ENCODE results near the gene NFIL3. TPM values are rescaled to one million over a fixed set of nuclear protein-coding genes. Genes with fewer than 3 reads are reported as not detected.

NFIL3 gene
- total RNA-seq, 1 donor from 2014 or later, result 132 TPM

- Histone ChIP-seq H3K9me3 (no peaks in the 10 kb centered on the region), H3K27ac (no peak overlapping the region), H3K27me3 (no peaks in the 10 kb centered on the region), H3K4me3 (no peak overlapping the region), H3K36me3 (no peaks in the 10 kb centered on the region), H3K4me1 (peaks cover 18% of the 10 kb centered on the region)
- TF ChIP-seq POLR2A (IDR thresholded peaks at IDR 0.05) (no peak), CTCF (IDR thresholded peaks at IDR 0.05) (no peak), POLR2AphosphoS5 (IDR thresholded peaks at IDR 0.05; ENCODE audit: insufficient read depth in 1 of 2, low read depth in 1 of 2) (no peak)
- intact Hi-C loops (cut with DNase I), result no loop called here
- no peak for DNase-seq (ENCODE audit: extremely low spot score in 2 of 2)
Measured at GRCh38 chr9:91364702-91365101, 58.9 kb downstream of the NFIL3 start.

GRCh38 chr9:91364005-91364404, 59.6 kb downstream of the NFIL3 start:
- no peak for DNase-seq (ENCODE audit: extremely low spot score in 2 of 2)
- Histone ChIP-seq H3K4me1 (peaks cover 25% of the 10 kb centered on the region), H3K9me3 (no peaks in the 10 kb centered on the region), H3K27ac (no peak overlapping the region), H3K27me3 (no peaks in the 10 kb centered on the region), H3K4me3 (no peak overlapping the region), H3K36me3 (no peaks in the 10 kb centered on the region)
- no peak for TF ChIP-seq POLR2AphosphoS5 (IDR thresholded peaks at IDR 0.05; ENCODE audit: insufficient read depth in 1 of 2, low read depth in 1 of 2)
- intact Hi-C loops (cut with DNase I), result no loop called here

GRCh38 chr9:91362051-91362611, 61.5 kb downstream of the NFIL3 start:
- H3K4me3 ChIP-seq, result peak overlapping the region; percentile 84 to 89
- no peak for TF ChIP-seq POLR2AphosphoS5 (IDR thresholded peaks at IDR 0.05; ENCODE audit: insufficient read depth in 1 of 2, low read depth in 1 of 2)
- no peak for TF ChIP-seq POLR2A (IDR thresholded peaks at IDR 0.05)
- TF ChIP-seq CTCF (IDR thresholded peaks at IDR 0.05), result no peak
- peak overlapping the region; percentile 89 for H3K27ac ChIP-seq
- H3K9me3 ChIP-seq, result no peaks in the 10 kb centered on the region
- no peak for DNase-seq (ENCODE audit: extremely low spot score in 2 of 2)
- H3K4me1 ChIP-seq, result peaks cover 32% of the 10 kb centered on the region
- no peaks in the 10 kb centered on the region for H3K27me3 ChIP-seq
- H3K36me3 ChIP-seq, result no peaks in the 10 kb centered on the region
- intact Hi-C loops (cut with DNase I), result no loop called here

- H3K4me1 ChIP-seq, result peaks cover 32% of the 10 kb centered on the region
Measured at GRCh38 chr9:91361291-91362050, 62.2 kb downstream of the NFIL3 start, which contains the start of gene AUH. Gene AUH (minus strand): TSS chr9:91361918. CDS start chr9:91361889, 29 bp downstream.

More at GRCh38 chr9:91361291-91362050, 62.2 kb downstream of the NFIL3 start, which contains the start of gene AUH:
- intact Hi-C loops (cut with DNase I), result no loop called here
- DNase-seq (ENCODE audit: extremely low spot score in 2 of 2), result no peak
- peak within 1 kb of the TSS; percentile 89 for H3K27ac ChIP-seq
- no peaks in the 10 kb centered on the region for H3K9me3 ChIP-seq
- TF ChIP-seq CTCF (IDR thresholded peaks at IDR 0.05), result no peak
- peak in 1 of 2 donors; percentile 38 for TF ChIP-seq POLR2A (IDR thresholded peaks at IDR 0.05)
- TF ChIP-seq POLR2AphosphoS5 (IDR thresholded peaks at IDR 0.05; ENCODE audit: insufficient read depth in 1 of 2, low read depth in 1 of 2), result peak in 1 of 2 donors; percentile 16
- H3K27me3 ChIP-seq, result no peaks in the 10 kb centered on the region
- no peaks in the 10 kb centered on the region for H3K36me3 ChIP-seq
- H3K4me3 ChIP-seq, result peak within 1 kb of the TSS; percentile 84 to 89
